WTC11 (cell line): Measurements from ENCODE around the gene STPG3. TPM values are rescaled to one million over a fixed set of nuclear protein-coding genes. Genes with fewer than 3 reads are reported as not detected.

Experiments used
- ATAC-seq: fragments of 200-7000 bp; cut with Tn5 transposase; 2 replicates; pipeline ENCODE4 v1.10.0; 2021; ENCODE audit warnings: mild to moderate bottlenecking, moderate library complexity
- CTCF ChIA-PET: fragments of 300-600 bp; sonication (Branson Sonifier 250); formaldehyde crosslinking; loops from one replicate; lab custom pipeline; 2021; ENCODE audit warnings: antibody characterized with exemption; lab: Charles Lee
- POLR2A ChIA-PET: fragments of 350-600 bp; sonication (Branson Sonifier 250); formaldehyde crosslinking; loops from one replicate; lab custom pipeline; 2021; ENCODE audit warnings: antibody characterized with exemption; lab: Charles Lee
- DNase-seq: peaks from one replicate; pipeline ENCODE4 v3.0.0; 2021; ENCODE audit warnings: low spot score
- H3K27ac Mint-ChIP-seq: 2 replicates; pipeline ENCODE4 v1.8.0; 2021; ENCODE audit warnings: mixed read lengths
- H3K27me3 Mint-ChIP-seq: 2 replicates; pipeline ENCODE4 v1.8.0; 2021; ENCODE audit warnings: low read depth, mild to moderate bottlenecking, moderate library complexity, mixed read lengths
- H3K36me3 Mint-ChIP-seq: 2 replicates; pipeline ENCODE4 v1.8.0; 2021; ENCODE audit warnings: mixed read lengths
- H3K4me1 Mint-ChIP-seq: 2 replicates; pipeline ENCODE4 v1.8.0; 2022; ENCODE audit warnings: mixed read lengths
- H3K4me3 Mint-ChIP-seq: 2 replicates; pipeline ENCODE4 v1.8.0; 2021; ENCODE audit warnings: mild to moderate bottlenecking, moderate library complexity, mixed read lengths
- H3K9me3 Mint-ChIP-seq: 2 replicates; pipeline ENCODE4 v1.8.0; 2021; ENCODE audit warnings: mixed read lengths
- ATF1 ChIP-seq: sonication (generic); formaldehyde crosslinking; IDR thresholded peaks from 2 replicates; pipeline ENCODE4 v1.8.1; 2023; ENCODE audit warnings: mild to moderate bottlenecking, moderate library complexity, missing genetic modification reagents
- CBFB ChIP-seq: sonication (generic); formaldehyde crosslinking; IDR thresholded peaks from 2 replicates; pipeline ENCODE4 v1.8.1; 2022; ENCODE audit warnings: mild to moderate bottlenecking, low read depth, missing genetic modification reagents
- GTF2I ChIP-seq: fragments of 250-450 bp; sonication (Bioruptor Pico); conservative IDR thresholded peaks from 2 replicates; pipeline ENCODE4 v1.4.0; 2021; ENCODE audit warnings: mild to moderate bottlenecking
- MYBL2 ChIP-seq: sonication (generic); formaldehyde crosslinking; IDR thresholded peaks from 2 replicates; pipeline ENCODE4 v1.8.1; 2023; ENCODE audit warnings: mild to moderate bottlenecking, moderate library complexity, missing genetic modification reagents
- NR2C2 ChIP-seq: sonication (generic); formaldehyde crosslinking; IDR thresholded peaks from 2 replicates; pipeline ENCODE4 v1.8.0; 2022; ENCODE audit warnings: mild to moderate bottlenecking, missing genetic modification reagents
- SP1 ChIP-seq: sonication (generic); formaldehyde crosslinking; conservative IDR thresholded peaks from 2 replicates; pipeline ENCODE4 v1.8.1; 2022; ENCODE audit warnings: missing genetic modification reagents
- ZNF263 ChIP-seq: sonication (generic); formaldehyde crosslinking; IDR thresholded peaks from 2 replicates; pipeline ENCODE4 v1.8.1; 2022; ENCODE audit warnings: low read depth, mild to moderate bottlenecking, moderate library complexity, missing genetic modification reagents
- ZNF416 ChIP-seq: fragments of 250-450 bp; sonication (Bioruptor Pico); IDR thresholded peaks from 2 replicates; pipeline ENCODE4 v1.9.0; 2021; ENCODE audit warnings: mild to moderate bottlenecking, inconsistent platforms
- total RNA-seq: library from RNA; stranded (reverse); gene quantifications from 3 replicates; pipeline ENCODE4 v1.2.3, GENCODE V29; 2021
- TF ChIP-seq, protein P1 (sequence below): fragments of 250-450 bp; sonication (Bioruptor Pico); IDR thresholded peaks from 2 replicates; pipeline ENCODE4 v1.9.0; 2021; ENCODE audit warnings: mild to moderate bottlenecking
- TF ChIP-seq, protein P2 (sequence below): sonication (generic); formaldehyde crosslinking; IDR thresholded peaks from 2 replicates; pipeline ENCODE4 v1.8.0; 2022; ENCODE audit warnings: mild to moderate bottlenecking, missing genetic modification reagents
- TF ChIP-seq, protein P3 (sequence below): sonication (generic); formaldehyde crosslinking; IDR thresholded peaks from 2 replicates; pipeline ENCODE4 v1.8.0; 2022; ENCODE audit warnings: mild to moderate bottlenecking, missing genetic modification reagents
- TF ChIP-seq, protein P4 (sequence below): fragments of 250-450 bp; sonication (Bioruptor Pico); IDR thresholded peaks from 2 replicates; pipeline ENCODE4 v1.8.0; 2021; ENCODE audit warnings: mild to moderate bottlenecking
- TF ChIP-seq, protein P5 (sequence below): sonication (generic); formaldehyde crosslinking; IDR thresholded peaks from 2 replicates; pipeline ENCODE4 v1.8.0; 2022; ENCODE audit warnings: mild to moderate bottlenecking, missing genetic modification reagents
- TF ChIP-seq, protein P6 (sequence below): fragments of 250-450 bp; sonication (Bioruptor Pico); IDR thresholded peaks from 2 replicates; pipeline ENCODE4 v2.1.2; 2022; ENCODE audit warnings: mild to moderate bottlenecking, moderate library complexity
- TF ChIP-seq, protein P7 (sequence below): sonication (generic); formaldehyde crosslinking; IDR thresholded peaks from 2 replicates; pipeline ENCODE4 v1.8.0; 2022; ENCODE audit warnings: mild to moderate bottlenecking, missing genetic modification reagents
- TF ChIP-seq, protein P8 (sequence below): sonication (generic); formaldehyde crosslinking; IDR thresholded peaks from 2 replicates; pipeline ENCODE4 v1.8.0; 2023; ENCODE audit warnings: mild to moderate bottlenecking, missing genetic modification reagents

STPG3 gene
- total RNA-seq, 1 experiment from 2014 or later = 0.26 TPM

DNA sequence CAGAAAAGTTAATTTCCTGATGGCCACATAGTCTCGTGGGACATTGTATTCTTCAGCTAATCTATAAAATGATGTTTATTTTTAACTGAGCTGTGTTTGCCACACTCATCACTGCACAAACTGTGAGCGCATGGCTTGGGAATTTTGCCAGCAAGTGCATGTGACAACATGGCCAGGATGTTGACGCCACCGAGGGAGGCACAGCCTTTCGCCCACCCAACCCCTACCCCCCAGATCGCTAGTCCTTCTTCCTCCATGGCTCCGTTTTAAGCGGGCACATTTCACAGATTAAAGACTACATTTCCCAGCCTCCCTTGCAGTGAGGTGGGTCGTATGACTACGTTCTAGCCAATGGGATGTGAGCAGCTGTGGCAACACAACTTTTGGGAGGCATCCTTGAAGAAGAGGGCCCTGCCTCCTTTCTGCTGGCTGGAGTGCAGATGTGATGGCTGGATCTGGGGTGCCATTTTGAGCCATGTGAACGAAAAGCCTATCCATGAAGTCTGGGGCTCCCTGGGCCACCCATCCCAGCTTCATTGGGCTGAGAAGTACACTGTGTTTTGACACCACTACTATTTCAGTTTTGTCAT is 43.1 kb downstream of the STPG3 start (continued):
- peak; percentile 98 for TF ChIP-seq GTF2I (CRISPR knock-in tag)
- TF ChIP-seq ZNF416 (CRISPR knock-in tag) = no peak
- TF ChIP-seq, protein P1, sequence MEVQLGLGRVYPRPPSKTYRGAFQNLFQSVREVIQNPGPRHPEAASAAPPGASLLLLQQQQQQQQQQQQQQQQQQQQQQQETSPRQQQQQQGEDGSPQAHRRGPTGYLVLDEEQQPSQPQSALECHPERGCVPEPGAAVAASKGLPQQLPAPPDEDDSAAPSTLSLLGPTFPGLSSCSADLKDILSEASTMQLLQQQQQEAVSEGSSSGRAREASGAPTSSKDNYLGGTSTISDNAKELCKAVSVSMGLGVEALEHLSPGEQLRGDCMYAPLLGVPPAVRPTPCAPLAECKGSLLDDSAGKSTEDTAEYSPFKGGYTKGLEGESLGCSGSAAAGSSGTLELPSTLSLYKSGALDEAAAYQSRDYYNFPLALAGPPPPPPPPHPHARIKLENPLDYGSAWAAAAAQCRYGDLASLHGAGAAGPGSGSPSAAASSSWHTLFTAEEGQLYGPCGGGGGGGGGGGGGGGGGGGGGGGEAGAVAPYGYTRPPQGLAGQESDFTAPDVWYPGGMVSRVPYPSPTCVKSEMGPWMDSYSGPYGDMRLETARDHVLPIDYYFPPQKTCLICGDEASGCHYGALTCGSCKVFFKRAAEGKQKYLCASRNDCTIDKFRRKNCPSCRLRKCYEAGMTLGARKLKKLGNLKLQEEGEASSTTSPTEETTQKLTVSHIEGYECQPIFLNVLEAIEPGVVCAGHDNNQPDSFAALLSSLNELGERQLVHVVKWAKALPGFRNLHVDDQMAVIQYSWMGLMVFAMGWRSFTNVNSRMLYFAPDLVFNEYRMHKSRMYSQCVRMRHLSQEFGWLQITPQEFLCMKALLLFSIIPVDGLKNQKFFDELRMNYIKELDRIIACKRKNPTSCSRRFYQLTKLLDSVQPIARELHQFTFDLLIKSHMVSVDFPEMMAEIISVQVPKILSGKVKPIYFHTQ (CRISPR knock-in tag) = 0 out of 2 replicates have a peak, but pooled peaks have one; percentile 49
- TF ChIP-seq, protein P2, sequence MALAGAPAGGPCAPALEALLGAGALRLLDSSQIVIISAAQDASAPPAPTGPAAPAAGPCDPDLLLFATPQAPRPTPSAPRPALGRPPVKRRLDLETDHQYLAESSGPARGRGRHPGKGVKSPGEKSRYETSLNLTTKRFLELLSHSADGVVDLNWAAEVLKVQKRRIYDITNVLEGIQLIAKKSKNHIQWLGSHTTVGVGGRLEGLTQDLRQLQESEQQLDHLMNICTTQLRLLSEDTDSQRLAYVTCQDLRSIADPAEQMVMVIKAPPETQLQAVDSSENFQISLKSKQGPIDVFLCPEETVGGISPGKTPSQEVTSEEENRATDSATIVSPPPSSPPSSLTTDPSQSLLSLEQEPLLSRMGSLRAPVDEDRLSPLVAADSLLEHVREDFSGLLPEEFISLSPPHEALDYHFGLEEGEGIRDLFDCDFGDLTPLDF = no peak
- no peak for TF ChIP-seq ZNF263 (CRISPR knock-in tag)
- peak; percentile 35; the same call in 1 of the 2 replicates for TF ChIP-seq SP1
- TF ChIP-seq, protein P3, sequence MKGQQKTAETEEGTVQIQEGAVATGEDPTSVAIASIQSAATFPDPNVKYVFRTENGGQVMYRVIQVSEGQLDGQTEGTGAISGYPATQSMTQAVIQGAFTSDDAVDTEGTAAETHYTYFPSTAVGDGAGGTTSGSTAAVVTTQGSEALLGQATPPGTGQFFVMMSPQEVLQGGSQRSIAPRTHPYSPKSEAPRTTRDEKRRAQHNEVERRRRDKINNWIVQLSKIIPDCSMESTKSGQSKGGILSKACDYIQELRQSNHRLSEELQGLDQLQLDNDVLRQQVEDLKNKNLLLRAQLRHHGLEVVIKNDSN (CRISPR knock-in tag) = peak; percentile 86
- TF ChIP-seq, protein P4, sequence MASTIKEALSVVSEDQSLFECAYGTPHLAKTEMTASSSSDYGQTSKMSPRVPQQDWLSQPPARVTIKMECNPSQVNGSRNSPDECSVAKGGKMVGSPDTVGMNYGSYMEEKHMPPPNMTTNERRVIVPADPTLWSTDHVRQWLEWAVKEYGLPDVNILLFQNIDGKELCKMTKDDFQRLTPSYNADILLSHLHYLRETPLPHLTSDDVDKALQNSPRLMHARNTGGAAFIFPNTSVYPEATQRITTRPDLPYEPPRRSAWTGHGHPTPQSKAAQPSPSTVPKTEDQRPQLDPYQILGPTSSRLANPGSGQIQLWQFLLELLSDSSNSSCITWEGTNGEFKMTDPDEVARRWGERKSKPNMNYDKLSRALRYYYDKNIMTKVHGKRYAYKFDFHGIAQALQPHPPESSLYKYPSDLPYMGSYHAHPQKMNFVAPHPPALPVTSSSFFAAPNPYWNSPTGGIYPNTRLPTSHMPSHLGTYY = 0 out of 2 replicates have a peak, but pooled peaks have one; percentile 21
- no peak for TF ChIP-seq CBFB (CRISPR knock-in tag)
- TF ChIP-seq, all 79 proteins: peak for 9

DNA sequence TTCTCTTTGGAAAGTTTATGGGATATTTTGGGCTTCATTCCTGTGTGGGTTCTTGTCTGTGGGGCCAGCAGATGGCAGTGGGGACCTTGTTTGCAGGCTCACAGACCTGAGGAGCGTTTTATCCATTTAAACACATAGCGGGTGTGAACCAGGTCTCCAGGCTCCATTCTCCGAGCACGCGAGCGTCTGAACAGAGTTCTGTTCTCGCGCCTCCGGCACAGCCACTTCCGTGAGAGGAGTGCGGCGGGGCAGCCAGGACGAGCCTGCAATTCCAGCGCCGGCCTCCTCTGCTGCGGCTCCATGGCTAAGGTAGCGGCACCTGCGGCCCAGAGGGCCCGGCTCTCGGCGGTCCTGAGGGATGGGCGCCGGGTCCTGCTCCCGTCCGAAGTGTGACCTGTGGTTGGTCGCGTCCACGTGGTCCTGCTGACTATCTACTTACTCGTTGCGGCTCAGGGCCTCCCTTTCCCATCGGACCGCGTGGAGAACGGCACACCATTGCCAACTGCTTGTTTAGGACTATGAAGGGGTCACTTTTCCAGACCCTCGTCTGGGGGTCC is 43.7 kb downstream of the STPG3 start:
- Mint-ChIP-seq H3K9me3 (peaks cover 4% of the 10 kb centered on the region), H3K27me3 (peaks cover 33% of the 10 kb centered on the region), H3K27ac (no peak overlapping the region), H3K4me1 (peaks cover 43% of the 10 kb centered on the region), H3K4me3 (peak overlapping the region; percentile 56), H3K36me3 (peaks cover 2% of the 10 kb centered on the region; the same call in 1 of the 2 replicates)
- ATAC-seq (peak; percentile 15), DNase-seq (peak; percentile 63)
- ChIA-PET CTCF (interaction anchor here (0.6 to 2.0 kb wide), 6 partner anchors 8 to 1079 kb away, joined by 3 to 7 read pairs (median 5); partner anchors contain the start of genes EXD3, NOXA1 and TOR4A), POLR2A (interaction anchor here (0.7 kb wide), 1 partner anchor 43 kb away, joined by 3 read pairs; no protein-coding TSS in a partner anchor)
- TF ChIP-seq, protein P5, sequence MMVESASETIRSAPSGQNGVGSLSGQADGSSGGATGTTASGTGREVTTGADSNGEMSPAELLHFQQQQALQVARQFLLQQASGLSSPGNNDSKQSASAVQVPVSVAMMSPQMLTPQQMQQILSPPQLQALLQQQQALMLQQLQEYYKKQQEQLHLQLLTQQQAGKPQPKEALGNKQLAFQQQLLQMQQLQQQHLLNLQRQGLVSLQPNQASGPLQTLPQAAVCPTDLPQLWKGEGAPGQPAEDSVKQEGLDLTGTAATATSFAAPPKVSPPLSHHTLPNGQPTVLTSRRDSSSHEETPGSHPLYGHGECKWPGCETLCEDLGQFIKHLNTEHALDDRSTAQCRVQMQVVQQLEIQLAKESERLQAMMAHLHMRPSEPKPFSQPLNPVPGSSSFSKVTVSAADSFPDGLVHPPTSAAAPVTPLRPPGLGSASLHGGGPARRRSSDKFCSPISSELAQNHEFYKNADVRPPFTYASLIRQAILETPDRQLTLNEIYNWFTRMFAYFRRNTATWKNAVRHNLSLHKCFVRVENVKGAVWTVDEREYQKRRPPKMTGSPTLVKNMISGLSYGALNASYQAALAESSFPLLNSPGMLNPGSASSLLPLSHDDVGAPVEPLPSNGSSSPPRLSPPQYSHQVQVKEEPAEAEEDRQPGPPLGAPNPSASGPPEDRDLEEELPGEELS (CRISPR knock-in tag) = no peak
- no peak for TF ChIP-seq NR2C2
- TF ChIP-seq, protein P3 (CRISPR knock-in tag) = 0 out of 2 replicates have a peak, but pooled peaks have one; percentile 42
- TF ChIP-seq, protein P6, sequence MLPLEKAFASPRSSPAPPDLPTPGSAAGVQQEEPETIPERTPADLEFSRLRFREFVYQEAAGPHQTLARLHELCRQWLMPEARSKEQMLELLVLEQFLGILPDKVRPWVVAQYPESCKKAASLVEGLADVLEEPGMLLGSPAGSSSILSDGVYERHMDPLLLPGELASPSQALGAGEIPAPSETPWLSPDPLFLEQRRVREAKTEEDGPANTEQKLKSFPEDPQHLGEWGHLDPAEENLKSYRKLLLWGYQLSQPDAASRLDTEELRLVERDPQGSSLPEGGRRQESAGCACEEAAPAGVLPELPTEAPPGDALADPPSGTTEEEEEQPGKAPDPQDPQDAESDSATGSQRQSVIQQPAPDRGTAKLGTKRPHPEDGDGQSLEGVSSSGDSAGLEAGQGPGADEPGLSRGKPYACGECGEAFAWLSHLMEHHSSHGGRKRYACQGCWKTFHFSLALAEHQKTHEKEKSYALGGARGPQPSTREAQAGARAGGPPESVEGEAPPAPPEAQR = no peak
- TF ChIP-seq MYBL2 (CRISPR knock-in tag) = no peak
- no peak for TF ChIP-seq ATF1 (CRISPR knock-in tag)
- TF ChIP-seq, protein P7, sequence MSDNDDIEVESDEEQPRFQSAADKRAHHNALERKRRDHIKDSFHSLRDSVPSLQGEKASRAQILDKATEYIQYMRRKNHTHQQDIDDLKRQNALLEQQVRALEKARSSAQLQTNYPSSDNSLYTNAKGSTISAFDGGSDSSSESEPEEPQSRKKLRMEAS (CRISPR knock-in tag) = peak; percentile 76; the same call in 1 of the 2 replicates
- TF ChIP-seq, protein P8, sequence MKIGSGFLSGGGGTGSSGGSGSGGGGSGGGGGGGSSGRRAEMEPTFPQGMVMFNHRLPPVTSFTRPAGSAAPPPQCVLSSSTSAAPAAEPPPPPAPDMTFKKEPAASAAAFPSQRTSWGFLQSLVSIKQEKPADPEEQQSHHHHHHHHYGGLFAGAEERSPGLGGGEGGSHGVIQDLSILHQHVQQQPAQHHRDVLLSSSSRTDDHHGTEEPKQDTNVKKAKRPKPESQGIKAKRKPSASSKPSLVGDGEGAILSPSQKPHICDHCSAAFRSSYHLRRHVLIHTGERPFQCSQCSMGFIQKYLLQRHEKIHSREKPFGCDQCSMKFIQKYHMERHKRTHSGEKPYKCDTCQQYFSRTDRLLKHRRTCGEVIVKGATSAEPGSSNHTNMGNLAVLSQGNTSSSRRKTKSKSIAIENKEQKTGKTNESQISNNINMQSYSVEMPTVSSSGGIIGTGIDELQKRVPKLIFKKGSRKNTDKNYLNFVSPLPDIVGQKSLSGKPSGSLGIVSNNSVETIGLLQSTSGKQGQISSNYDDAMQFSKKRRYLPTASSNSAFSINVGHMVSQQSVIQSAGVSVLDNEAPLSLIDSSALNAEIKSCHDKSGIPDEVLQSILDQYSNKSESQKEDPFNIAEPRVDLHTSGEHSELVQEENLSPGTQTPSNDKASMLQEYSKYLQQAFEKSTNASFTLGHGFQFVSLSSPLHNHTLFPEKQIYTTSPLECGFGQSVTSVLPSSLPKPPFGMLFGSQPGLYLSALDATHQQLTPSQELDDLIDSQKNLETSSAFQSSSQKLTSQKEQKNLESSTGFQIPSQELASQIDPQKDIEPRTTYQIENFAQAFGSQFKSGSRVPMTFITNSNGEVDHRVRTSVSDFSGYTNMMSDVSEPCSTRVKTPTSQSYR (CRISPR knock-in tag) = no peak
